HG02938 (cell line): ENCODE data around the gene PCDHGC5.
A peak's percentile ranks its signal among the peaks of the same experiment; 100 is the strongest.

Experiments used
- ATAC-seq: cut with Tn5 transposase; IDR thresholded peaks from one replicate; pipeline ENCODE4 v1.9.1; 2021; ENCODE audit warnings: mild to moderate bottlenecking, moderate library complexity; ENCODE audit not compliant: unreplicated experiment

PCDHGC5 gene

DNA sequence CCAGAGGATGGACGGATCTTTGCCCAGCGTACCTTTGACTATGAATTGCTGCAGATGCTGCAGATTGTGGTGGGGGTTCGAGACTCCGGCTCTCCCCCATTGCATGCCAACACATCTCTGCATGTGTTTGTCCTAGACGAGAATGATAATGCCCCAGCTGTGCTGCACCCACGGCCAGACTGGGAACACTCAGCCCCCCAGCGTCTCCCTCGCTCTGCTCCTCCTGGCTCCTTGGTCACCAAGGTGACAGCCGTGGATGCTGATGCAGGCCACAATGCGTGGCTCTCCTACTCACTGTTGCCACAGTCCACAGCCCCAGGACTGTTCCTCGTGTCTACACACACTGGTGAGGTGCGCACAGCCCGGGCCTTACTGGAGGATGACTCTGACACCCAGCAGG is 1.9 kb downstream of the PCDHGC5 start:
- no peak for ATAC-seq

DNA sequence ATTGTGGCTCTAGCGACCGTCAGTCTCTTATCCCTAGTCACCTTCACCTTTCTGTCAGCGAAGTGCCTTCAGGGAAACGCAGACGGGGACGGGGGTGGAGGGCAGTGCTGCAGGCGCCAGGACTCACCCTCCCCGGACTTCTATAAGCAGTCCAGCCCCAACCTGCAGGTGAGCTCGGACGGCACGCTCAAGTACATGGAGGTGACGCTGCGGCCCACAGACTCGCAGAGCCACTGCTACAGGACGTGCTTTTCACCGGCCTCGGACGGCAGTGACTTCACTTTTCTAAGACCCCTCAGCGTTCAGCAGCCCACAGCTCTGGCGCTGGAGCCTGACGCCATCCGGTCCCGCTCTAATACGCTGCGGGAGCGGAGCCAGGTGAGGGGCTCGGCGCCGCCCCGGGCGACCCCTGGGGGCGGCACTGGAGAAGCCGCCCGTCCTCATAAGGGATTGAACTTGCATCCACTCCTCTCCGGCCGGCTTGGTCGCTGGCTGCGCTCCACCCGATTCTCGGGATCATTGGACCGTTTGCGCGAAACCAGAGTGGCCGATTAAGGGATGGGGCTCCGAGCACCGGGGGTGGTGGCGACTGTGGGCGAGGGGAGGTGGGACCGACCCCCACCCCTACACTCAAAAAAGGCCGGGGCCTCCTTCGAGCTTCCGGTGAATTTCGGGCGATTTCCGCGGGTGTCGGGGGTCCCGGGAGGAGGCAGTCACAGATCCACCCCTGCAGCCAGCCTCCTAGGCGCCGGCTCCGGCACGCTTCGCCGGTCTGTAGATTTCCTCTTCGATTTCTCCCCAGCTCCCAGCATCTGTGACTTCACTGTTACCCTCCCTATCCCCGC is 2.7 kb downstream of the PCDHGC5 start:
- ATAC-seq: peak; percentile 6

DNA sequence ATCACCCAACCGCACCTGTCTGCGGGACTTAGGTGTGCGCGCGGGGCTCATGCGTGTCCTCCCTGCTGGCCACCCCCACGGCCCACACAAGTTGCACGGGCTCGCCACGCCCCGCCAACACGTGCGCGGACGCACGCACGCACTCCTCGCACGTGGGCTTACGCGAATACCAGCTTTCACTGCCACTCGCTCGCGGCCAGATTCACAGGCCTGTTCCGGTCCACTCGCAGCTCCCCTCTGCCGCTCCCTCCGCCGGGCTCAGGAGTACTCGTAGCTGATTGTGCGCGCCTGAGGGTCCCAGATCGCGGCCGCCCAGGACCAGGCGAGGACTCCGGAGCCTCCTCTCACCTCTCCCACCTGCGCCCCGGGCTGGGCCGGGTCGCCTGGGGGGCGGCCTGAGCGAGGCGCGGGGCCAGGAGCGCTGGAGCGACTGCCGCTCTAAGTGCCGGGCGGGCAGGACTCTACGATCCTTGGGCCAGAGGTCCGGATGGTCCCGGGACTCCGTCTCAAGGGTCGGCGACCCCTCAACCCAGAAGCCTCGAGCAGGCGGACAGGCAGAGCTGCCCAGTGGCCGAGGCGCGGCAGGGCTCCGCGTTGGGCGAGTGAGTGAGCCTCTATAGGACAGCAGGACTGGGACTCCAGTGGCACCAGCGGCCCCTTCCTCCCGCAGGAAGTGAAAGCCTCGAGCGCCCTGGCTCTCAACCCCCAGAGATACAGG is 3.4 kb downstream of the PCDHGC5 start:
- peak; percentile 67 for ATAC-seq

DNA sequence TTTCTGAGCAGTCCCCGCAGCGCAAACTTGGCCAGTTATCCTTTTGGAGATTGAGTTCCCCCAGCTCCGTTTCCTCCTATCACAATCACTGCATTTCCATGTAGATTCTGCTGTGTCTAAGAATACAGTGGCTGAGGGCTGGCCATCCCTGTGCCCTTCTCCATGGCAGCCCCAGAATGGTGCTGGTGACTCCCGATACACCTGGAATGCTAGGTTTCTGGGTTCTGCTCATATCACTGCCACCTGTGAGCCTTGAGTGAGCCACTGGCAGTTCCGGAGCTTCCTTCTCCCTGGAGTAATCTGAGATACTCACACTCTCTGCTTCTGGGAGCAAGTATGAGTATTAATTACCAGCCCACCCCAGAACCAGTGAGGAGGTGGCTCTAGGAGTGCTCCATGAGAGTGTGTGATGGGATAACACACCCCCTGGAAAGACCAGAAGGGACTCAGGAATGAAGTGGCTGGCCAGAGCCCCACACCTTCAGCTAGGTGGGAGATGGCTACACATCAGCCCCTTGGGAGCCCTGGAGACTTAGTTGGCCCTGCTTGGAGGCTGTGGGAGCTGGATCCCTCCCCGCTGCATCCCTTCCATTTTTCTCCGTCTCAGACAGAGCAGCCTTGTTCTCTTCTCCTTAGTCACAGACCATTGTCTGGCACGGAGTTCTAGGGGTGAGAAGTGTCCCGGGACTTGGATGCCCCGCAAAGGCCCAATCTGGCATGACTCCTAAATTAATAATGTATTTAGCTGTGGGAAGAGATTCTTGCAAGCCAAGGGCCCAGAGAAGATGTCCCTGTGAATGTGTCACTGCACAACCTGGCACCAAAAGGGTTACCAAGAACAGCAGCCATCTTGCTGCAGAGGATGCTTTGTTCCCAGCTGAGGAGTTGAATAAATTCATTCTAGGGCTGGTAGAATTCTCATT is 4.9 kb downstream of the PCDHGC5 start:
- ATAC-seq: no peak

DNA sequence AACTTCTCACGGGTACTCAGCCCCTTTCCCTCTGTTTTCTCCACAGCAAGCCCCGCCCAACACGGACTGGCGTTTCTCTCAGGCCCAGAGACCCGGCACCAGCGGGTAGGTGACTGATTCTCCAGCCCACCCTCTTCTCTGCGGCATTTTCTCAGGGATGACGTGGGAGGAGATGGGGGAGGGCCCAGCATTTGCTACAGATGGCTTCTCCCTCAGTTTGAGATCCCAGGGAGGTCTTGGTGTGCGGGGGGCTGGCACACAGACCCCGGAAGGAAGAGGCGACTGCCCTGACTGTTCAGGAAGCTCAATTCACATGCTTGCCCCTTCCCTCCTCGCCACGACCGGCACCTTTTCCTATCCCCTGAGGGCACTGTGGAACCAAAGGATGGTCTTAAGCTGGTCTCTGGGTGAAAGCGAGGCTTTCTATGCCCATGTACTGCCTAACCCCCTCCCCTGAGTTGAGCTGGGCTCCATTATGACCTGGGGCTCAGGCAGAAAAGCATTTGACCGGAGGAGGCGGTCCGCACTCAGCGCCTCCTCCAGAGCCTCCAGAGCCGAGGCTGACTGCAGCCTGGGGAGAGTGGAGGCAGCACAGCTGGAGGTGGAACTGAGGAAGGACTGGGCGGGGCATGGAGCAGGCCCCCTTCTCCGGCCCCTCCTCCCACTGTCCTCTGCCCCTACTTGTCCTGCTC is 6.0 kb downstream of the PCDHGC5 start:
- ATAC-seq: no peak

DNA sequence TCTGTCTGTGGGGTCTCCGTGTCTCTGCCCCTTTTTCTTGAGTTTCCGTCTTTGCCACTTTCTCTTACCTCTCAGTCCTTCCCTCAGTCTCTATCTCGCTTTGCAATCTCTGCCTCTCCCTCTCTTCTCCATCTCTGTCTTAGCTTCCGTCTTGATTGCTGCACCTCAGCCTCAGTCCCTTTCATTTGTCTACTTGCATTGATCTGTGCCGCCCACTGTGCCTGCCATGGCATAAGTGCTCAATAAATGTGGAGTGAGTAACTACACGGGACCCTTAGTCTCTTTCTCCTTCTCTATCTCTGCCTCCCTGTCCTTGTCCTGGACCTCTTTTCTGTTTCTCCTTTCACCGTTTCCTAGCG is 6.6 kb downstream of the PCDHGC5 start:
- ATAC-seq: no peak

DNA sequence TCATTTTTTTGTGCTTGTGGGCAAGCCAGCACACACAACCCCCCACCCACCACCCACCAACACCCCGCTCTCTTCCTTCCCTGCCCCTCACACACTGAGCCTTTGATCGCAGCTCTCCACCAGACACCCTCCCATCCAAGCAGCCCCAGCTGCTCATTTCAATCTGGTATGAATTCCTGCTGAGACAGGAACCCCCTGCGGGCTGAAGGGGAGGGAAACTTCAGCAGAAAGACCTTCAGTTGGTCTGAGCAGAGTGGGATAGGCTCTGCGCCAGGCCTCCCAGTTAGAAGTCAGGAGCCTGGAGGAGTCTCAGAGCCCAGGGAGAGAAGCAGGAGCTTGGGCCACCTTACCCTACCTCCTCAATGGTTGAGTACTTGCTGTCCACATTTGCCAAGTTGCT is 7.2 kb downstream of the PCDHGC5 start:
- ATAC-seq: no peak

DNA sequence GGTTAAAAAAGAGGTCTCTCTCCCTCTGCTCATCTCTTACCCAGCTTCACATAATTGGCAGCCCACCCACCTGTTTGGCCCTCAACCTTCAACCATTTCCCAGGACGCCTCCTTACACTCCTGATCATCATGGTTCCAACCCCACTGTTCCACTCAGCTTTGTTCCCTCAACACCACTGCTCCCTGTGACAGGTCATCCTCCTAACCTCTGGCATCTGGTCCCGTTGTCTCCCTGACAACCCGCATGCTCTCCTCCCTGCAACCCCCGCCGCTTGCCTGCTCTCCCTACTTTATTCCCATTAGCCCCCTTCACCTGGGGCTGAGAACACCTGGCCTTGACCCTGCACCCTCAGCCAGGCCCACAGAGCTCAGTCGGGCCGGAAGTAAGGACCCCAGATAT is 12.9 kb downstream of the PCDHGC5 start:
- ATAC-seq: no peak

DNA sequence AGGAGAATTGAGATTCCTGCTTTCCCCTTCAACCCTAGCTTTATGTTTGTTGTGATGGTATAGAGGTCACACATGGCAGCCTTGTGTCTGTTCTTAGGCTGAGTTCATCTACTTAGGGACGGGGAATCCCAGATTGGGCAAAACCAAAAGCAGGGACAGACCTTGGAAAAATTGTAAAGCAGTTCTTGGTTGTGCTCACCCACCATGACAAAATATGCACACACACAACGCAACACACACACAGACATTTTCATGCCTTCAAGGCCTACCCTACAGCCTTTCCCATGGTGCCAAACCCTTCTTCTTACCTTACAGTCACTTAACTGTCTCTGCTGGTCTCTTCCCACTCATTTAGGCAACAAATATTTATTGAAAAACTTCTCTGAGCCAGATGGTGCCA is 14.8 kb downstream of the PCDHGC5 start:
- no peak for ATAC-seq

DNA sequence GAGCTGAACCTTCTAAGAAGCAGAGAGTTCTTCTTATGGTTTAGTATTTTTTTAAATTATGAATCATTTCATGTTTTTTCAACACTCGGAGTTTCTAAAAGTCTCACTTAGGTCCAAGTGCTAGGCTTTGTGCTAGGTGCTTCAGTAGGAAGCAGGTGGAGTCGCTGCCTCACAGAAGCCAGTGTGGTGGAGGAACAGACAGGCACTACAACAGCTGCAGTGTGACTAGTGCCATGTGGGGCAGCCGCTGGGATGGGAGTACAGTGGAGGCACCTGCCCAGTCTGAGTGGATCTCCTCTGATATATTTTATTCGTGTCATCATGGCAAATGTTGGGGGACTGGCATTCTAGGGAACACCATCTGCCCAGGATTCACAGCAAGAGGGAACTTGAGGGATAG is 15.3 kb downstream of the PCDHGC5 start:
- no peak for ATAC-seq

DNA sequence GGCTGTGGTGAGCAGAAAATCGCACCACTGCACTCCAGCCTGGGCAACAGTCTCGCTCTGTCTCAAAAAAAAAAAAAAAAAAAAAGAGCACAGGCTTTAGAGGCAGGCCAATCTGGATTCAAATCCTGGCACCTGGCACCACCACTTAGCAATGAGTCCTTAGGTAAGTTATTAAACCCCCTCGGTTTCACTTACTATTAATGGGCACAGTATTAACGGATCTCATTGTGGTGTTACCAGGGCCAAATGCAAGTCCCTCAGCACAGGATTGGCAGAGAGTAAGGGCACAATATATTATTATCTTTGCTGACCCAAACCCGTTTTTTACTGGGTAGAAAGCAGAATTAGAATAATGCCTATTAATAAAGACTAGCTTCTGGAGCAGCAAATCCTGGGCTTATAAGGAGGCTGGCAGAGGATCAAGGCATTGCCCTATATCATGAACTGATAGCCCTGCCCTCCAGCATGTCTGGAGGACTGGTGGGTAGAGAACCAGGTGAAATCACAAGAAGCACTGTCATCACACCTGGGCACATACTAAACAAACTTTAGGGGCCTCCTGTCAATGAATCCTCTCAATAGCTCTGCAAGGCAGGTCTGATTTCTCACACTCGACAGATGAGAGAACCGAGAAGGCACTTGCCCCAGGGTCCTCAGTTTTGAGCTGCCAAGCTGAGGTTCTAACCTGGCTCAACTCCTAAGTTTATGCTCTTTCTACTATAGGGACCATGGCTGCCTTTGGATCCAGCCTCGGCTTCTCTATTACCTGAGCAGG is 17.7 kb downstream of the PCDHGC5 start:
- no peak for ATAC-seq

DNA sequence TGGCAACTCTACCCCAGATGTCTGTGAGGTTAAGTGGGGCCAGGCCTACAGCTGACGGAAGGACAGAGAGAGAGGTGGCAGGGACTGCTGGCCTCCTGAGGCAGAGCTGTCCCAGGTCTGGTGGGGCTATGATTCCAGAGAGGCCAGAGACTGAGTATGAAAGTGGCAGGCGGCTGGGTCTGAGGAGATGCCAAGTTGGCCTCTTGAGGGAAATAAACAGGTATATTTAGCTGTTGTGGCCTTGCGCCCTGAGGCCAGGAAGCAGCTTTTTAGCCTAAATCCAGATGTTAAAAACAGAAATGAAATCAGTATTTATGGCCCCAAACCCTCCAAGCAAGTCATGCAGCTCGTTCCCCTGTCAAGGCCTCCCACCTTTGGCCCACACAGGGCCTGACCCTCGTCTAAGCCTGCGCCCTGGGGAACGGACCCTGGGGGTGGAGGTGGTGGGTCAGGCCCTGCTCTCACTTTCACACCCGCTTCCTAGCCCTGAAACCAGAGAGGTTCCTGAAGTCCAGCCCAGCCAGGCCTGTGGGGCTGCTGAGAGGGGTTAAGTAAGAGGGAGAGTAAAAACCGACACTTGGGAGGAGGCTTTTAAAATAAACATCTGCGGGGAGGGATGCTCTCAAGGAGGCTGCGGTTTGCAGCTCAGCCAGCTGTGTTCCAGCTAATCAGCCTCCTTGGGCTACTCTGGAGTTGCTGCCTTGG is 18.7 kb downstream of the PCDHGC5 start:
- ATAC-seq: peak; percentile 29

DNA sequence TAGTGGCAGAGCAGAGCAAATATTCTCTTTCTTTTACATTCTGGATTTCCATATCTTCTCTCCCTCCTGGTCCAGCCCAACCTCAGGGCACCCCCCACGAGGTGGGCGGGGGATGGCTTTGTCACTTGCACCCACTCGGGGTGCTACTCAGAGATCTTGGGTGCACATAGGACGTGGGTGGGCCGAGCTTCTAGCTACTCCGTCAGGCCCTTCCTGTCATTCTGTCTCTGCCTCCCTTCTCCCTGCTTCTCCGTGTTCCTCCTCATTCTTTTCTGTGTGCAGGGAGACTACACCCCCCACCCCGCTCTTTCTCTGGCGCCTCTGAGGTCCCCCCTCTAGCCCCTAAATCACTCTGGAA is 19.5 kb downstream of the PCDHGC5 start:
- ATAC-seq: no peak

DNA sequence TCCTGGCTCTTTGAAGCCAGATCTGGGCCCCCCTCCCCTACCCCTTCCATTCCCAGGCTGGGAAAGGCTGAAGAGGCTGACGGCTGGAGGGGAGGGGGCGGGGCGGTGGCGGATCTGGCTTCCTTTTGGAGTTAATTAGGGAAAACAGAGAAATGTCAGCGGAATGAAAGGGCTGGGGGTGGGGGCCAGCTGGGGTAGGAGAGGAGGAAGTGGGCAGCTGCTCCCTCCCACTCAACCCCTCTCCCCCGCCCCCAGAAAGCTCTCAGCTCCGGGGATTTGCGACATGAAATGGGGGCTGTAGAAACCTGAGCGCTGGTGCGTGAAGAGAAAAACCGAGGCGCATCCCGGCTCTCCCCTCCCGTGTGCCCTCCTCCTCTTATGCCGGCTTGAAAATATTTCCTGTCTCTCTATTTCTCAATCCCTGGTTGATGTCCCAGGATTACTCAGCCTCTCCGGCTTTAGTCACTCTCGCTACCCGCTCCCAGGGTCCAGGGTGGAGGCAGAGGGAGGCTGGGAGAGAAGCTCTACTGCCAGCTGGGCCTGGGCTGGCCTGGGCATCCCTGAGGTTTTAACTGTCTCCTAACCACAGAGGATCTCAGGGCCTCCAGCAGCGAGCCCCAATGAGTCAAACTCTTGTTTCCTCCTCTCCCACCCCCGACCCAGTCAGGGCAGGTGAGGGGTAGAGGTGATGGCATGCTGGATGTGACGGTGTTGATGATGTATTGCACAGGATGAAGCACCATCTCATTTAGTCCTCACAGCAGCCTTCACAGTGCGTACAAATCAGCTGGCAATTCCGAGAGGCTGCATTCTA is 20.1 kb downstream of the PCDHGC5 start:
- no peak for ATAC-seq

DNA sequence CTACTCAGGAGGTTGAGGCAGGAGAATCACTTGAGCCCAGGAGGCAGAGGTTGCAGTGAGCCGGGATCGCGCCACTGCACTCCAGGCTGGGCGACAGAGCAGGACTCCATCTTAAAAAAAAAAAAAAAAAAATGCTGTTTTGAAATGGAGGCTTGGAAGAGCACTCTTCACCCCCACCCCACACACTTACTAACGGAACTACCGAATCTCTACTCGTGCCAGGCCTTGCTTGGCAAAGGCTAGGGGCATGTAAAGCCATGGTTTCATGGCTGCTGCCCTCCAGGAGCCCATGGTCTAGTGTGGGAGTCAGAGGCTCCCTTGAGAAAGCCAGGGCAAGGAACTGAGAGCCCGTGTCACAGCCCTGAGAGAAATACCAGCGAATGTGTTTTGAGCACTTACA is 21.3 kb downstream of the PCDHGC5 start:
- ATAC-seq: no peak

DNA sequence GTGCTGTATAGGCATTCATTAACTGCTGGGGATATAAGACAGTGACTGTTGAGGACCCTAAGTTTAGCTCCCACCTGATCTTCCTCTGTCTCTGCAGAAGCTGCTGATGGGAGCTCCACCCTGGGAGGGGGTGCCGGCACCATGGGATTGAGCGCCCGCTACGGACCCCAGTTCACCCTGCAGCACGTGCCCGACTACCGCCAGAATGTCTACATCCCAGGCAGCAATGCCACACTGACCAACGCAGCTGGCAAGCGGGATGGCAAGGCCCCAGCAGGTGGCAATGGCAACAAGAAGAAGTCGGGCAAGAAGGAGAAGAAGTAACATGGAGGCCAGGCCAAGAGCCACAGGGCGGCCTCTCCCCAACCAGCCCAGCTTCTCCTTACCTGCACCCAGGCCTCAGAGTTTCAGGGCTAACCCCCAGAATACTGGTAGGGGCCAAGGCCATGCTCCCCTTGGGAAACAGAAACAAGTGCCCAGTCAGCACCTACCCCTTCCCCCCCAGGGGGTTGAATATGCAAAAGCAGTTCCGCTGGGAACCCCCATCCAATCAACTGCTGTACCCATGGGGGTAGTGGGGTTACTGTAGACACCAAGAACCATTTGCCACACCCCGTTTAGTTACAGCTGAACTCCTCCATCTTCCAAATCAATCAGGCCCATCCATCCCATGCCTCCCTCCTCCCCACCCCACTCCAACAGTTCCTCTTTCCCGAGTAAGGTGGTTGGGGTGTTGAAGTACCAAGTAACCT is 22.1 kb downstream of the PCDHGC5 start:
- ATAC-seq: peak; percentile 27

DNA sequence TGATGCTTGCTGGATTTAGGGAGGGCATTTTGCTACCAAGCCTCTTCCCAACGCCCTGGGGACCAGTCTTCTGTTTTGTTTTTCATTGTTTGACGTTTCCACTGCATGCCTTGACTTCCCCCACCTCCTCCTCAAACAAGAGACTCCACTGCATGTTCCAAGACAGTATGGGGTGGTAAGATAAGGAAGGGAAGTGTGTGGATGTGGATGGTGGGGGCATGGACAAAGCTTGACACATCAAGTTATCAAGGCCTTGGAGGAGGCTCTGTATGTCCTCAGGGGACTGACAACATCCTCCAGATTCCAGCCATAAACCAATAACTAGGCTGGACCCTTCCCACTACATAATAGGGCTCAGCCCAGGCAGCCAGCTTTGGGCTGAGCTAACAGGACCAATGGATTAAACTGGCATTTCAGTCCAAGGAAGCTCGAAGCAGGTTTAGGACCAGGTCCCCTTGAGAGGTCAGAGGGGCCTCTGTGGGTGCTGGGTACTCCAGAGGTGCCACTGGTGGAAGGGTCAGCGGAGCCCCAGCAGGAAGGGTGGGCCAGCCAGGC is 23.0 kb downstream of the PCDHGC5 start:
- ATAC-seq: no peak
